Neural progenitor cell (in vitro differentiated cells): ENCODE data around the gene MRPL18. TPM values are rescaled to one million over a fixed set of nuclear protein-coding genes. Genes with fewer than 3 reads are reported as not detected.

ENCODE experiments used
- DNase-seq: peaks from one replicate; pipeline ENCODE4 v3.0.0-alpha.2; 2016; ENCODE audit warnings: low spot score
- H2AFZ ChIP-seq: fragments of 200-600 bp; sonication (generic); replicated peaks from 2 replicates; pipeline ENCODE4 v1.6.1; 2016; ENCODE audit warnings: antibody characterized with exemption
- H3F3A ChIP-seq: fragments of 200-600 bp; sonication (generic); 2 replicates; pipeline ENCODE4 v1.6.1; 2016; ENCODE audit warnings: antibody characterized with exemption, low read depth
- H3K27ac ChIP-seq: fragments of 200-600 bp; sonication (generic); 2 replicates; pipeline ENCODE4 v1.5.1; 2016; ENCODE audit warnings: mild to moderate bottlenecking
- H3K27me3 ChIP-seq: fragments of 200-600 bp; sonication (generic); 2 replicates; pipeline ENCODE4 v1.6.1; 2016; ENCODE audit warnings: mild to moderate bottlenecking, moderate library complexity
- H3K36me3 ChIP-seq: fragments of 200-600 bp; sonication (generic); 2 replicates; pipeline ENCODE4 v1.5.1; 2016
- H3K4me1 ChIP-seq: fragments of 200-600 bp; sonication (generic); 2 replicates; pipeline ENCODE4 v1.6.1; 2016; ENCODE audit warnings: mixed run types
- H3K4me2 ChIP-seq: fragments of 200-600 bp; sonication (generic); 2 replicates; pipeline ENCODE4 v1.6.1; 2016
- H3K4me3 ChIP-seq: fragments of 200-600 bp; sonication (generic); 2 replicates; pipeline ENCODE4 v1.5.1; 2016
- H3K79me2 ChIP-seq: fragments of 200-600 bp; sonication (generic); 2 replicates; pipeline ENCODE4 v1.6.1; 2016; ENCODE audit warnings: low read depth
- H3K9ac ChIP-seq: fragments of 200-600 bp; sonication (generic); 2 replicates; pipeline ENCODE4 v1.6.1; 2016
- H3K9me3 ChIP-seq: fragments of 200-600 bp; sonication (generic); 2 replicates; pipeline ENCODE4 v1.5.1; 2016; ENCODE audit warnings: low read depth
- H4K20me1 ChIP-seq: fragments of 200-600 bp; sonication (generic); 2 replicates; pipeline ENCODE4 v1.6.1; 2016; ENCODE audit warnings: low read depth
- H3K27ac Mint-ChIP-seq: 3 replicates; pipeline ENCODE4 v1.8.0; 2021; ENCODE audit warnings: mixed read lengths
- H3K27me3 Mint-ChIP-seq: 2 replicates; pipeline ENCODE4 v1.8.0; 2022; ENCODE audit warnings: low read depth, mild to moderate bottlenecking, inconsistent platforms, moderate library complexity, mixed read lengths; ENCODE audit not compliant: insufficient read depth
- H3K36me3 Mint-ChIP-seq: 3 replicates; pipeline ENCODE4 v1.8.0; 2021; ENCODE audit warnings: mixed read lengths
- H3K4me1 Mint-ChIP-seq: 3 replicates; pipeline ENCODE4 v1.8.0; 2021; ENCODE audit warnings: mixed read lengths
- H3K4me3 Mint-ChIP-seq: 3 replicates; pipeline ENCODE4 v1.8.0; 2021; ENCODE audit warnings: mild to moderate bottlenecking, moderate library complexity, mixed read lengths
- H3K9me3 Mint-ChIP-seq: 3 replicates; pipeline ENCODE4 v1.8.0; 2020; ENCODE audit warnings: mixed read lengths
- EZH2 ChIP-seq: fragments of 200-600 bp; sonication (generic); IDR thresholded peaks from 2 replicates; pipeline ENCODE4 v1.6.1; 2017; ENCODE audit warnings: antibody characterized with exemption, mild to moderate bottlenecking, moderate library complexity
- EZH2phosphoT487 ChIP-seq: fragments of 200-600 bp; sonication (generic); IDR thresholded peaks from 2 replicates; pipeline ENCODE4 v1.6.1; 2017; ENCODE audit warnings: antibody characterized with exemption
- total RNA-seq: library from RNA; depleted of rRNA; stranded (reverse); fragments of >200 nt; gene quantifications from 2 replicates; pipeline ENCODE4 v1.2.3, GENCODE V29; 2015; ENCODE audit warnings: low replicate concordance
- TF ChIP-seq, protein P1 (sequence below): fragments of 200-600 bp; sonication (generic); IDR thresholded peaks from 2 replicates; pipeline ENCODE4 v1.5.1; 2017; ENCODE audit warnings: antibody characterized with exemption, mild to moderate bottlenecking

MRPL18 gene
- total RNA-seq, 1 donor from 2014 or later: 69.1 TPM

- Histone ChIP-seq H3K4me2 (no peak overlapping the region), H3K36me3 (no peaks in the 10 kb centered on the region), H3K4me1 (no peaks in the 10 kb centered on the region), H4K20me1 (no peaks in the 10 kb centered on the region), H3K79me2 (no peaks in the 10 kb centered on the region), H3K9ac (no peak overlapping the region), H3K4me3 (no peak overlapping the region), H3K27ac (no peak overlapping the region), H3K9me3 (no peaks in the 10 kb centered on the region), H2AFZ (no peak overlapping the region), H3F3A (no peaks in the 10 kb centered on the region), H3K27me3 (no peaks in the 10 kb centered on the region)
- Mint-ChIP-seq H3K4me1 (peaks cover 11% of the 10 kb centered on the region), H3K36me3 (no peaks in the 10 kb centered on the region), H3K4me3 (no peak overlapping the region), H3K9me3 (no peaks in the 10 kb centered on the region), H3K27ac (no peak overlapping the region), H3K27me3 (peaks cover 8% of the 10 kb centered on the region)
- DNase-seq: no peak
- TF ChIP-seq EZH2phosphoT487 (no peak), EZH2 (no peak)
- TF ChIP-seq, protein P1, sequence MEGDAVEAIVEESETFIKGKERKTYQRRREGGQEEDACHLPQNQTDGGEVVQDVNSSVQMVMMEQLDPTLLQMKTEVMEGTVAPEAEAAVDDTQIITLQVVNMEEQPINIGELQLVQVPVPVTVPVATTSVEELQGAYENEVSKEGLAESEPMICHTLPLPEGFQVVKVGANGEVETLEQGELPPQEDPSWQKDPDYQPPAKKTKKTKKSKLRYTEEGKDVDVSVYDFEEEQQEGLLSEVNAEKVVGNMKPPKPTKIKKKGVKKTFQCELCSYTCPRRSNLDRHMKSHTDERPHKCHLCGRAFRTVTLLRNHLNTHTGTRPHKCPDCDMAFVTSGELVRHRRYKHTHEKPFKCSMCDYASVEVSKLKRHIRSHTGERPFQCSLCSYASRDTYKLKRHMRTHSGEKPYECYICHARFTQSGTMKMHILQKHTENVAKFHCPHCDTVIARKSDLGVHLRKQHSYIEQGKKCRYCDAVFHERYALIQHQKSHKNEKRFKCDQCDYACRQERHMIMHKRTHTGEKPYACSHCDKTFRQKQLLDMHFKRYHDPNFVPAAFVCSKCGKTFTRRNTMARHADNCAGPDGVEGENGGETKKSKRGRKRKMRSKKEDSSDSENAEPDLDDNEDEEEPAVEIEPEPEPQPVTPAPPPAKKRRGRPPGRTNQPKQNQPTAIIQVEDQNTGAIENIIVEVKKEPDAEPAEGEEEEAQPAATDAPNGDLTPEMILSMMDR: no peak
Observed at GRCh38 chr6:159826968-159827647, 36.8 kb downstream of the MRPL18 start.

GRCh38 chr6:159828074-159828473, 37.8 kb downstream of the MRPL18 start:
- Mint-ChIP-seq H3K36me3 (no peaks in the 10 kb centered on the region), H3K9me3 (no peaks in the 10 kb centered on the region), H3K27ac (peak overlapping the region; percentile 90), H3K27me3 (peaks cover 3% of the 10 kb centered on the region), H3K4me1 (peaks cover 11% of the 10 kb centered on the region), H3K4me3 (no peak overlapping the region)
- Histone ChIP-seq H3K4me3 (no peak overlapping the region), H3K4me2 (no peak overlapping the region), H3K9me3 (no peaks in the 10 kb centered on the region), H3K9ac (no peak overlapping the region), H3K36me3 (no peaks in the 10 kb centered on the region), H3K4me1 (no peaks in the 10 kb centered on the region), H3K79me2 (no peaks in the 10 kb centered on the region), H3K27me3 (no peaks in the 10 kb centered on the region), H3F3A (no peaks in the 10 kb centered on the region), H3K27ac (no peak overlapping the region), H4K20me1 (no peaks in the 10 kb centered on the region), H2AFZ (no peak overlapping the region)
- no peak for DNase-seq
- TF ChIP-seq, protein P1: no peak
- TF ChIP-seq EZH2phosphoT487: no peak
- TF ChIP-seq EZH2: no peak

- Histone ChIP-seq H3K36me3 (no peaks in the 10 kb centered on the region), H3K4me2 (no peak overlapping the region), H2AFZ (peak overlapping the region; percentile 71), H3K27me3 (no peaks in the 10 kb centered on the region), H3K79me2 (no peaks in the 10 kb centered on the region), H3K9me3 (no peaks in the 10 kb centered on the region), H3K9ac (no peak overlapping the region), H3K4me3 (no peak overlapping the region), H3F3A (no peaks in the 10 kb centered on the region), H3K4me1 (no peaks in the 10 kb centered on the region), H4K20me1 (no peaks in the 10 kb centered on the region), H3K27ac (no peak overlapping the region)
- H3K4me1 Mint-ChIP-seq: peaks cover 11% of the 10 kb centered on the region
- TF ChIP-seq, protein P1: no peak
- TF ChIP-seq EZH2 (no peak), EZH2phosphoT487 (no peak)
- no peak for DNase-seq
- H3K4me3 Mint-ChIP-seq: no peak overlapping the region
- H3K27ac Mint-ChIP-seq: no peak overlapping the region
- H3K27me3 Mint-ChIP-seq: peaks cover 3% of the 10 kb centered on the region
- no peaks in the 10 kb centered on the region for H3K36me3 Mint-ChIP-seq
- no peaks in the 10 kb centered on the region for H3K9me3 Mint-ChIP-seq
Observed at GRCh38 chr6:159829526-159829925, 39.3 kb downstream of the MRPL18 start.
